Peyer's patch (tissue), 4 donors: ENCODE measurements around the gene JAZF1. TPM values are rescaled to one million over a fixed set of nuclear protein-coding genes. Genes with fewer than 3 reads are reported as not detected.

Experiments
- DNase-seq, 3 donors: peaks; one replicate each; pipeline ENCODE4 v3.0.0-alpha.2; 2017 to 2019
- H3K27ac ChIP-seq, 4 donors: fragments of 200-600 bp; sonication (generic); one replicate each; pipeline ENCODE4 v1.5.1; 2016 to 2019
- H3K27me3 ChIP-seq, 2 donors: fragments of 200-600 bp; sonication (generic); one replicate each; pipeline ENCODE4 v1.5.1; 2019
- H3K36me3 ChIP-seq, 3 donors: fragments of 200-600 bp; sonication (generic); one replicate each; pipeline ENCODE4 v1.5.1; 2016 to 2019
- H3K4me1 ChIP-seq, 4 donors: fragments of 200-600 bp; sonication (generic); one replicate each; pipeline ENCODE4 v1.5.1; 2016 to 2019
- H3K4me3 ChIP-seq, 4 donors: fragments of 200-600 bp; sonication (generic); 1 replicate in 3 of 4; 2 replicates in 1 of 4; pipeline ENCODE4 v1.5.1; 2016 to 2019; ENCODE audit warnings: mild to moderate bottlenecking in 1 of 4
- H3K9me3 ChIP-seq, 4 donors: fragments of 200-600 bp; sonication (generic); one replicate each; pipeline ENCODE4 v1.5.1; 2016 to 2019; ENCODE audit warnings: mild to moderate bottlenecking in 1 of 4
- POLR2A ChIP-seq, 2 donors: fragments of 450-650 bp; IDR thresholded peaks; one replicate each; pipeline ENCODE4 v1.5.1; 2017; ENCODE audit warnings: antibody characterized with exemption in 2 of 2, mild to moderate bottlenecking in 2 of 2, moderate library complexity in 2 of 2
- total RNA-seq, 4 donors: library from RNA; depleted of rRNA; stranded (reverse); fragments of >200 nt; gene quantifications; one replicate each; pipeline ENCODE4 v1.1.0, GENCODE V29; 2016
- TF ChIP-seq, protein P1 (sequence below), 6 experiments: fragments of 450-650 bp in 4 of 6; fragments of 200-600 bp in 2 of 6; sonication (generic) in 1 of 6; IDR thresholded peaks; one replicate each; pipeline ENCODE4 v1.5.1; 2017 to 2019; ENCODE audit warnings: antibody characterized with exemption in 6 of 6, mild to moderate bottlenecking in 3 of 6, moderate library complexity in 1 of 6

JAZF1 gene
- total RNA-seq, 4 donors from 2014 or later, result 1.9 to 15.7 (median 2.6) TPM

DNA sequence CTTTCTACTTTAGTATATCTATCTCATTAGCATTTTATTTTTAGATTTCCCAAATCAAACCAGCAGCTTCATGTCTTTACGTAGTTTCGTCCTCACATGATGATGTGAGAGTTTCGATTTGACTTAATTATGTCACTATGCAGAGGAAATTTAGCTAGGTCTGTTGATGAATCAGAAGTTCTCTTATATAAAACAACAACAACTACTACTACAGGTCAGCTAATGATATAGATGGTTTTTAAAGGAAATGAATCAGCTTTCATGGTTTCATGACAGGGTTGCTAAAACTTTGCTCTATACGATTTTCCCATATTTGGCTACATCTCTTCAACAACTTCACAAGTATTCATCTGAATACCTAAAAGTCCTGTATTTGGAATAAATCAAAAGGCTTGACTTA is 28.6 kb downstream of the JAZF1 start:
- TF ChIP-seq POLR2A (IDR thresholded peaks at IDR 0.05), result no peak
- TF ChIP-seq, protein P1, sequence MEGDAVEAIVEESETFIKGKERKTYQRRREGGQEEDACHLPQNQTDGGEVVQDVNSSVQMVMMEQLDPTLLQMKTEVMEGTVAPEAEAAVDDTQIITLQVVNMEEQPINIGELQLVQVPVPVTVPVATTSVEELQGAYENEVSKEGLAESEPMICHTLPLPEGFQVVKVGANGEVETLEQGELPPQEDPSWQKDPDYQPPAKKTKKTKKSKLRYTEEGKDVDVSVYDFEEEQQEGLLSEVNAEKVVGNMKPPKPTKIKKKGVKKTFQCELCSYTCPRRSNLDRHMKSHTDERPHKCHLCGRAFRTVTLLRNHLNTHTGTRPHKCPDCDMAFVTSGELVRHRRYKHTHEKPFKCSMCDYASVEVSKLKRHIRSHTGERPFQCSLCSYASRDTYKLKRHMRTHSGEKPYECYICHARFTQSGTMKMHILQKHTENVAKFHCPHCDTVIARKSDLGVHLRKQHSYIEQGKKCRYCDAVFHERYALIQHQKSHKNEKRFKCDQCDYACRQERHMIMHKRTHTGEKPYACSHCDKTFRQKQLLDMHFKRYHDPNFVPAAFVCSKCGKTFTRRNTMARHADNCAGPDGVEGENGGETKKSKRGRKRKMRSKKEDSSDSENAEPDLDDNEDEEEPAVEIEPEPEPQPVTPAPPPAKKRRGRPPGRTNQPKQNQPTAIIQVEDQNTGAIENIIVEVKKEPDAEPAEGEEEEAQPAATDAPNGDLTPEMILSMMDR (IDR thresholded peaks at IDR 0.05), result no peak
- no peak for DNase-seq
- H3K36me3 ChIP-seq, result no peaks in the 10 kb centered on the region
- no peaks in the 10 kb centered on the region for H3K9me3 ChIP-seq
- no peak overlapping the region for H3K4me3 ChIP-seq
- peaks cover 0 to 29% (median 10%) of the 10 kb centered on the region in 4 donors for H3K4me1 ChIP-seq
- peak overlapping the region in 1 of 4 donors; percentile 27 for H3K27ac ChIP-seq
- no peaks in the 10 kb centered on the region for H3K27me3 ChIP-seq

DNA sequence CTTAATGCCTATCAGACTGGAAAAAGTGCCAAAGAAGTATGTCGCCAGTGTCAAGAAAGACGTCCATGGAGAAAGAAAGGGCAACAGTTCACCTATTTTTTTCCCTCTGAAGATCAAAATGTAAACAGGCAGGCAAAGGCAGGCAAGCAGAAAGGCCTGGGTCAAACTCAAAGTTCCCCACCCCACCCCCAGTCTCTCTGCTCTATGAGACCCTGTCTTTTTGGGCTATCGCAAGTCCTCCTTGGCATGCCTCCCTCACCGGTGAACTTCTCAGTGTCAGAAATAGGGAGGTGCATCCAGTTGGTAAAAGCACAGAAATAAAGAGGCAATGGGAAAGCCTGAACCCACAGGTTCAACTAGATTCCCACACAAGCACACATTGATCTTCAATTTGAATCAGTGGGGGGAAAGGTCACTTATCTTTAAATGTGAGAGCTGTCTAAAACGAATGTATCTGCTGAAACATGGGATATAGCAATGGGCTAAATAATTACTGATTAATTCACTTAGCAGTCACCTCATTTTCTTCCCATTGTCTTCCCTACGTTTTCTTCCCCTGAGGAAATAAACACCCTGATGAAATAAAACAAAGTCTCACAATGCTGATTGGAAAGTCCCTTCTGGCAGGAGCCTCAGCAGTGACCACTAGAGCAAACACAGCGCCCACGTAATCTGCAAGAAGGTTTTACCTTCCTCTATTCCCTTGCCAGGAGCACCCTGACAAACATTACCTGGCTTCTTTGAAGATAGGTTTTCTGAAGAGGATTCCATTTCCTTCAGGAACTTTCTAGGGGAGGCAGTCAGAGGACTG is 31.1 kb downstream of the JAZF1 start:
- TF ChIP-seq, protein P1 (IDR thresholded peaks at IDR 0.05), result no peak
- no peak overlapping the region for H3K27ac ChIP-seq

DNA sequence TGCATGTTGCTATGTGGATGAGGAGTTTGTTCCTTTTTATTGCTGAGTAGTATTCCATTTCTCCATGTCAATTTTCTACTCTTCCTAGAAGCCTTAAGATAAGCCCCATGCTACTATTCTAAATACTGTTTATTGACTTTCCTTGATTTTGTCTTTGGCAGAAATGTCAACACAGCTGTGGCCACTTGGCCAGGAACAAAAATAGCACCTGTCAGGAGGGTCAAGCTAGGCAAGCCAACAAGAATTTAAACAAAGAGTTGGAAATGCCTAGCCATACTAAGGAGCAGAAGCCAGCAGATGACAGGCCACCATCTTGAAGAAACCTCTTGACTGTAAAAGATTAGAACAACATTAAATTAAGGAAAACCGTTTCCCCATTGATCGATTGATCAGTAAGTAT is 34.7 kb downstream of the JAZF1 start:
- Histone ChIP-seq H3K9me3 (no peaks in the 10 kb centered on the region), H3K36me3 (no peaks in the 10 kb centered on the region), H3K27me3 (no peaks in the 10 kb centered on the region), H3K4me3 (no peak overlapping the region), H3K27ac (no peak overlapping the region), H3K4me1 (no peaks in the 10 kb centered on the region)
- no peak for TF ChIP-seq POLR2A (IDR thresholded peaks at IDR 0.05)
- TF ChIP-seq, protein P1 (IDR thresholded peaks at IDR 0.05), result no peak
- DNase-seq, result no peak

More for the DNA sequence above, 31.1 kb downstream of the JAZF1 start:
- H3K36me3 ChIP-seq, result no peaks in the 10 kb centered on the region
- no peak for DNase-seq
- H3K4me1 ChIP-seq, result peaks cover 0 to 12% (median 3%) of the 10 kb centered on the region in 4 donors
- no peak overlapping the region for H3K4me3 ChIP-seq
- no peaks in the 10 kb centered on the region for H3K9me3 ChIP-seq
- H3K27me3 ChIP-seq, result no peaks in the 10 kb centered on the region

- Histone ChIP-seq H3K4me1 (no peaks in the 10 kb centered on the region), H3K9me3 (no peaks in the 10 kb centered on the region), H3K27me3 (no peaks in the 10 kb centered on the region), H3K36me3 (no peaks in the 10 kb centered on the region), H3K27ac (no peak overlapping the region), H3K4me3 (no peak overlapping the region)
- TF ChIP-seq POLR2A (IDR thresholded peaks at IDR 0.05), result no peak
- TF ChIP-seq, protein P1 (IDR thresholded peaks at IDR 0.05), result no peak
- no peak for DNase-seq
Measured at GRCh38 chr7:28145090-28145626, 35.4 kb downstream of the JAZF1 start.

DNA sequence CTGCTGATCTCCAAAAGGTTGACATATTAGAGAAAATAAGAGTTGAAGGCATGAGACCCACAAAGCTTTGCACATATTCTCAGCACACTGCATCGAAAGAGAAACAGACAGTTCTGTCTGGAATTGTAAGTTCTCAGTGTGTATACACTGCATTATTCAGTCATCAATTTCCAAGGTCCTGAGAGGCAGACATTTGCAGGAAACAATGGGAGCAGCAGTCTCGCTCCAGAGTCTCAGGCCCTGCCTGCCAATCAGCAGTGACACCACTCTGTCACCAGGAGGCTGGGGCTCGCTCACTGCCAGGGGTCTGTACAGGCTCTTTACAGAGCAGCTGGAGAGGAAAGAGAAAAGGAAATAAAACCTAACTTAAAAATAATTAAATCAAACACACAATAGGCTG is 36.3 kb downstream of the JAZF1 start:
- H3K4me1 ChIP-seq, result no peaks in the 10 kb centered on the region
- no peak overlapping the region for H3K27ac ChIP-seq
- H3K36me3 ChIP-seq, result no peaks in the 10 kb centered on the region
- no peaks in the 10 kb centered on the region for H3K9me3 ChIP-seq
- TF ChIP-seq, protein P1 (IDR thresholded peaks at IDR 0.05), result no peak
- TF ChIP-seq POLR2A (IDR thresholded peaks at IDR 0.05), result no peak
- no peak overlapping the region for H3K4me3 ChIP-seq
- DNase-seq, result no peak
- no peaks in the 10 kb centered on the region for H3K27me3 ChIP-seq
